GM21367 (cell line): Measurements from ENCODE around the gene SLC35D1.
"Not testable (repeated sequence)": the region's sequence is repeated elsewhere in the genome, so short reads cannot be mapped to it uniquely, and the experiment has no call there.

Source experiments
- ATAC-seq: cut with Tn5 transposase; IDR thresholded peaks from one replicate; pipeline ENCODE4 v1.9.1; 2021; ENCODE audit not compliant: unreplicated experiment

The SLC35D1 gene

GRCh38 chr1:66996018-66996682 is 57.8 kb downstream of the SLC35D1 start:
- ATAC-seq = peak; percentile 83

GRCh38 chr1:66993076-66993475 is 60.9 kb downstream of the SLC35D1 start:
- no peak for ATAC-seq

- no peak for ATAC-seq
These were observed 68.1 kb downstream of the SLC35D1 start for GRCh38 chr1:66985835-66986234.

GRCh38 chr1:66984491-66984890 is 69.5 kb downstream of the SLC35D1 start:
- peak; percentile 91 for ATAC-seq

- no peak for ATAC-seq
These were observed 71.2 kb downstream of the SLC35D1 start for GRCh38 chr1:66982561-66983260.

GRCh38 chr1:66981679-66982078 is 72.3 kb downstream of the SLC35D1 start:
- no peak for ATAC-seq

- ATAC-seq = no peak
These were observed 73.1 kb downstream of the SLC35D1 start for GRCh38 chr1:66980745-66981367.

- not testable (repeated sequence) for ATAC-seq
These were observed 74.3 kb downstream of the SLC35D1 start for GRCh38 chr1:66979621-66980020.

GRCh38 chr1:66978201-66978600 is 75.7 kb downstream of the SLC35D1 start:
- no peak for ATAC-seq

GRCh38 chr1:66968574-66968973 is 85.4 kb downstream of the SLC35D1 start:
- no peak for ATAC-seq

GRCh38 chr1:66966188-66966873 is 87.6 kb downstream of the SLC35D1 start:
- ATAC-seq = not testable (repeated sequence)

- ATAC-seq = no peak
These were observed 96.0 kb downstream of the SLC35D1 start for GRCh38 chr1:66957938-66958337.

GRCh38 chr1:66954208-66954607 is 99.7 kb downstream of the SLC35D1 start:
- no peak for ATAC-seq

- no peak for ATAC-seq
These were observed 102.4 kb downstream of the SLC35D1 start for GRCh38 chr1:66951513-66951912.
